ENCODE results near the gene FFAR1. TPM values are rescaled to one million over a fixed set of nuclear protein-coding genes. Genes with fewer than 3 reads are reported as not detected.

Gene FFAR1
- total RNA-seq, 4 donors from 2014 or later = not detected

DNA sequence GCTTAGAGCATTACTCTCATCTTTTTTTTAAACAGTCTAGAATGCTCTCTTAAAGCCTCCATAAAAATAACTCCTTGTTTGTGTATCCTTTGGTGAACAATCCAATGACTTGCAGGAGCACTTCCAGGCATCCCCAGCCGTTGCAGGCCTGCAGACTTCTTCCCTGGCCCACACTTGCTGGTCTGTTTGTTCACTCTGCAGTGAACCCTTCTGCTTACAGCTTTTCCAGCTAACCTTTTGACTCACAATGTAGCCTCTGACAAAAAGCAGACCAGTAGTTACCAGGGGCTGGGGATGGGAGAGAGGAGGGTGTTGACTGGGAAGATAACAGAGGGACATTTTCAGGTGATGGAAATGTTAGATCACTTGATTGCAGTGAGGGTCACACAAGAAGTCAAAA is 32.3 kb downstream of the FFAR1 start:
- ATAC-seq (ENCODE audit: low FRiP score) (no peak), DNase-seq (ENCODE audit: low spot score) (no peak)
- TF ChIP-seq, protein P1, sequence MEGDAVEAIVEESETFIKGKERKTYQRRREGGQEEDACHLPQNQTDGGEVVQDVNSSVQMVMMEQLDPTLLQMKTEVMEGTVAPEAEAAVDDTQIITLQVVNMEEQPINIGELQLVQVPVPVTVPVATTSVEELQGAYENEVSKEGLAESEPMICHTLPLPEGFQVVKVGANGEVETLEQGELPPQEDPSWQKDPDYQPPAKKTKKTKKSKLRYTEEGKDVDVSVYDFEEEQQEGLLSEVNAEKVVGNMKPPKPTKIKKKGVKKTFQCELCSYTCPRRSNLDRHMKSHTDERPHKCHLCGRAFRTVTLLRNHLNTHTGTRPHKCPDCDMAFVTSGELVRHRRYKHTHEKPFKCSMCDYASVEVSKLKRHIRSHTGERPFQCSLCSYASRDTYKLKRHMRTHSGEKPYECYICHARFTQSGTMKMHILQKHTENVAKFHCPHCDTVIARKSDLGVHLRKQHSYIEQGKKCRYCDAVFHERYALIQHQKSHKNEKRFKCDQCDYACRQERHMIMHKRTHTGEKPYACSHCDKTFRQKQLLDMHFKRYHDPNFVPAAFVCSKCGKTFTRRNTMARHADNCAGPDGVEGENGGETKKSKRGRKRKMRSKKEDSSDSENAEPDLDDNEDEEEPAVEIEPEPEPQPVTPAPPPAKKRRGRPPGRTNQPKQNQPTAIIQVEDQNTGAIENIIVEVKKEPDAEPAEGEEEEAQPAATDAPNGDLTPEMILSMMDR (IDR thresholded peaks at IDR 0.05) = no peak

DNA sequence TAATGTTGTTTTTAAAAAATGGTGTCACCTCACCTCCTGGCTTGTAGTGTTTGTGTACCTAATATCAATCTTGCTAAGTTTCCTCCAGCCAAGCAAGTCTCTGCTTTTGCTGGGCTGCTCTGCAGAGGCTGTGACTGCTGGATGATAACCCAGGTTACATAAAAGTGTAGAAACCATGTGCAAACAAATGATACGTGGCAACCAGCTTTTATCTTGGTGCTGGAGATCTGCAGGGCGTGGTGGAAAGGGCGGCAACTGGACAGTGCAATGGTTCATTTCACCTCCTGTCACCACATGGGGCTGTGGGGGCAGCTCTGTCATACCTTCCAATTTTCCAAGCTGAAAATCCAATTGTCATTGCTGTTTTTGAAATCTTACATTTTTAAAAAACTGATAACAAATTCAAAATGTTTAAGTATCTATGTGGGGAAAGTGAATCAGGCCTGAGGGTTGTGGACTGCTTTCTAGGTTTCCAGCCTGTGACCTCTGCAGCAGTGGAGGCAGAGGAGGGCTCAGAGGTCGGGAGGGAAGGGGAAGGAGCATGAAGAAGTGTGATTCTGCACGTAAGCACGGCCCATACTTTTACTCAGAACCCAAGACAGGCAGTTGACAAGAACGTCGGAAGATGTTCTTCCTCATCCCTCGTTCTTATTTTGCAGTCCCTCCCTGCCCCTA is 32.9 kb downstream of the FFAR1 start:
- TF ChIP-seq, protein P1 (IDR thresholded peaks at IDR 0.05) = no peak
- ATAC-seq (ENCODE audit: low FRiP score) (no peak), DNase-seq (ENCODE audit: low spot score) (no peak)

DNA sequence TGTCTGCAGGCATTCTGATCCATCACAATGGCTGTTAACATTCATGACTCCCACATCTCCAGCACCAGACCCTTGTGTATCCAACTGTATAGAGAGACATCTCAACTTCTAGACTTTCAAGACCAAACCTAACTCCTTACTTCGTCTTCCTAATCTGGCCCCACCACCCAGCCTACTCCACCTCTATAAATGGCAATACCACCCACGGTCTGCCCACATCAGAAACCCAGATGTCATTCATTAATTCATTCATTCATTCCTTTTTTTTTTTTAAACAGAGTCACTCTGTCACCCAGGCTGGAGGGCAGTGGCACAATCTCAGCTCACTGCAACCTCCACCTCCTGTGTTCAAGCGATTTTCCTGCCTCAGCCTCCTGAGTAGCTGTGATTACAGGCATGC is 33.6 kb downstream of the FFAR1 start:
- ATAC-seq (ENCODE audit: low FRiP score) (no peak), DNase-seq (ENCODE audit: low spot score) (no peak)
- TF ChIP-seq, protein P1 (IDR thresholded peaks at IDR 0.05) = no peak

DNA sequence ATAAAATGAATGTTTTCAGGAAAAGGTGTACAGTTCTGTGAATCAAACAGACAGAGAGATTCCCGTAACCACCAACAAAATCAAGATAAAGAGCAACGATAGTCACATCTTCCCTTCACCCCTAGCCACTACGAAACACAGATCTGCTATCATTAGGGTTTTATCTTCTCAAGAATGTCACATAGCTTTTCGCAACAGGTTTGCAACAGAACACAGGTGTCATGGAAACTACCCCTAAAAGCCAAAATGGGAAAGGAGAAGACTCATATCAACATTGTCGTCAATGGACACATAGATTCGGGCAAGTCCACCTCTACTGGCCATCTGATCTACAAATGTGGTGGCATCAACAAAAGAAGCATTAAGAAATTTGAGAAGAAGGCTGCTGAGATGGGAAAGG is 34.2 kb downstream of the FFAR1 start:
- DNase-seq (ENCODE audit: low spot score) = no peak
- ATAC-seq (ENCODE audit: low FRiP score) = no peak
- TF ChIP-seq, protein P1 (IDR thresholded peaks at IDR 0.05) = no peak

DNA sequence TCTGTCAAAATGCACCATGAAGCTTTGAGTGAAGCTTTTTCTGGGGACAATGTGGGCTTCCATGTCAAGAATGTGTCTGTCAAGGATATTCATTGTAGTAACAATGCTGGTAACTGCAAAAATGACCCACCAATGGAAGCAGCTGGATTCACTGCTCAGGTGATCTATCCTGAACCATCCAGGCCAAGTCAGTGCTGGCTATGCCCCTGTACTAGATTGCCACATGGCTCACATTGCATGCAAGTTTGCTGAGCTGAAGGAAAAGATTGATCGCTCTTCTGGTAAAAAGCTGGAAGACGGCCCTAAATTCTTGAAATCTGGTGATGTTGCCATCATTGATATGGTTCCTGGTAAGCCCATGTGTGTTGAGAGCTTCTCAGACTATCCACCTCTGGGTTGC is 35.8 kb downstream of the FFAR1 start:
- no peak for DNase-seq (ENCODE audit: low spot score)
- no peak for ATAC-seq (ENCODE audit: low FRiP score)

DNA sequence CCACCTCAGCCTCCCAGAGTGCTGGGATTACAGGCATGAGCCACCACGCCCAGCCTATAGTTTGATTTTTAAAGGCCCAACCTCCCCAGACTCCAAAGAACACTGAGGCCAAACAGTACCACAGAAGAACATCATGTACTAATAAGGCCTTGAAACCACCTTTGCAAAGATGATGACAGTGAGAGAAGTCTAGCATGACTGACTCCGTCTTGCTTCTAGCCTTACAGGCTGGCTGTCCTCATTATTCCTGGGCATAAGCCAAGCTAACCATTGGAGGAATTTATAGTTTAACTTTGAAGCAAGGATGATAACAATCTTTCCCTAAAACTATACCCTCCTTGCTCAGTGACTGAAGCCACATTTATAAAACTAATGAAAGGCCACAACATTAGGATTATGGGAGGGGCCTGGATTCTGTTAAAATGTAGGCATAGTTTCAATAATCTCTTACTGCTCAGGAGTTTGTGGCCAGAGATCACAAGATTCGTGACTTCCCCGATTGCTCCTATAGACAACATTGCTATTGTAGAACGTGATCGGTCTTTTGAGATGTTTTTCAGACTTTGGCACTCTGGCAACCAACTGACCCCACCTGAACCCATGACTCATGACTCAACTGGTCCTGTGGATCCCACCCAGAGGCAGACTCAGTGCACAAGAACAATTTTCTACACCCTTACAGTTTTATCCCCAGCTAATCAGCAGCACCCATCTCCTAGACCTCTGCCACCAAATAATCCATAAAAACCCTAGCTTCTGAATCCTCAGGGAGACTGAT is 40.8 kb downstream of the FFAR1 start:
- TF ChIP-seq, protein P1 (IDR thresholded peaks at IDR 0.05) = no peak
- DNase-seq (ENCODE audit: low spot score) (no peak), ATAC-seq (ENCODE audit: low FRiP score) (no peak)

More for the DNA sequence above, 35.8 kb downstream of the FFAR1 start:
- TF ChIP-seq, protein P1 (IDR thresholded peaks at IDR 0.05) = no peak
